CD4-positive, alpha-beta T cell treated with Interferon gamma for 1 hour (primary cell): ENCODE measurements around the gene BEST4.
"Not testable (repeated sequence)": the region's sequence is repeated elsewhere in the genome, so short reads cannot be mapped to it uniquely, and the experiment has no call there.

ENCODE experiments used
- DNase-seq: peaks from one replicate; pipeline ENCODE4 v3.0.0-alpha.2; 2020

The BEST4 gene

DNA sequence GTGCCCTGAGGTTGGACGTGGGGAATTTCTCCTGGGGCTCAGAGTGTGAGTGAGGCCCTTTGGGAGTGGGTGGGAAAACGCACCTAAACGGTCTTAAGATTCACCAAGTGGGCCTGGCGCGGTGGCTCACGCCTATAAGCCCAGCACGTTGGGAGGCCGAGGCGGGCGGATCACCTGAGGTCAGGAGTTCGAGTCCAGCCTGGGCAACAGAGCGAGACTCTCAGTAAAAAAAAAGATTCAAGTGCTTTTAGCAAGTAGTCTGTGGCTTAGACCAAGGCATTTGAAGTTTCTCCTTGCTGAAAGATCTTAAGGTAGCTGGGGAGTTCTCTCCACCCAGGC is 11.3 kb downstream of the BEST4 start:
- no peak for DNase-seq

DNA sequence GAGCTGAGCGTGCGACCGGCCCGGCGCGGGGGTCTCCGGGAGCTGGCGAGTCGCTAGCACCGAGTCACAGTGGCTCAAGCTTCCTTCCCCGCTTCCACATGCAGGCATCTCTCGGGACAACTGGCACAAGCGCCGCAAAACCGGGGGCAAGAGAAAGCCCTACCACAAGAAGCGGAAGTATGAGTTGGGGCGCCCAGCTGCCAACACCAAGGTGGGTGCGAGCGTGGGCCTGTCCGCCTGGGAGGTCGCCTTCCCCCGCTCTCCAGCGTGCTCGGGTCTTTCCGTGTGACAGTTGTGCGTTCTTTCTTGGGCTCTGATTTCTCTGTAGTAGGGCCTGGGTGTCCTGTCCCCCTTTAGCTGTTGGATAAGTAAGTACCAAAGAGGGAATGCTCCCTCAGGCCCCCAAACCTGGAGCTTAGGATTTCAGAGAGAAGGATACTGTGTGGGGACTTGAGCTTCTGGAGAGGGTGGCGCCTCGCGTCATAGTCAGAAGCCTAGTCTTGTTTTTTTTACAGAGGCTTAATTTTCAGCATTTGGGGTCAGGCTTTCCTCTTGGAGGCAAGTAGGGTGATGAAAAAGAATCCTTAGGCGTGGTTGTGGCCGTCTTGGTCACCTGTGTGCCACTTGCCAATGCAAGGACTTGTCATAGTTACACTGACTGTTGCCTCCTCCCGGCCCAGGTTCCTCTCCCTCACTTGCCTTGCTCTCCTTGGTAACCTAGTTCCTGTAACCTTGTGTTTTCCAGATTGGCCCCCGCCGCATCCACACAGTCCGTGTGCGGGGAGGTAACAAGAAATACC is 11.8 kb downstream of the BEST4 start:
- peak; percentile 48 for DNase-seq

DNA sequence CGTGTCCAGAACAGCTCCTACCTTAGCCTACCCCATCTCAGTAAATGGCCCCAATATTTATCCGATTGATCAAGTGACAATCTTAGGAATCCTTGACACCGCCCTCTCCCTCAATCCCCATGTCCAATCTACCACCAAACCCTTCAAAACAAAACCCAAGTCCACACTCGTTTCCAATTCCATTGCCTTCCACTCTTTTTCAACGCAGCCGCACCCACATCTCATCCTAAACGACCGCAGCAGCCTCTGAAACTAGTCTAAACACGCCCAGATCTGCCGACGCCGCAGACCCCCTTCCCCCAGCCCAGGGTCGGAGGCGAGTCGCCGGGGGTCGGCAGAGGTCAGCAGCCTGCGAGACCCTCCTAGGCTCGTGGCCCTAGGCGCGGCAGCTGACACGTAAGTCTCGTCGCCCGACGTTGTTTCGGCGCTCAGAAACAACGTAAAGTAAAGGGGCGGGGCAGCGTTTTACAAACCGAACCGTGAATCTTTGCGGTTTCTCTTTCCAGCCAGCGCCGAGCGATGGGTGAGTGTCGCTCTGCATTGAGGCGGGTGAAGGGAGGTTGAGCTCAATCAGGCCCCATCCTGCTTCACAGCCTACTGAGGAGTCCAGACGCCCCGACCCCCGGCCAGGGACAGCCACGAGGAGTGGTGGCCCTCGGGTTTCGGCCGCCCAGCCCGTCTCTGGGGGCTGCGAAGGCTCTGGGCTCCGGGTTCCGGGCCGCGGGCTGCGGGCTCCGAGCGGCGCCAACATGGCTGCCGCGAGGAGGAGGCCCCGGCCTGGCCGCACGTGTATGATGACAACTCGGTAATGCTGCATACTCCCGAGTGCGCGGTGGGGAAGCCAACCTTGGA is 12.7 kb downstream of the BEST4 start, which contains the start of gene RPS8:
RPS8 (plus strand) TSS at position 463 of the 852 bp plus-strand sequence; CDS start at position 520, 57 bp downstream.
- peak; percentile 87 for DNase-seq

DNA sequence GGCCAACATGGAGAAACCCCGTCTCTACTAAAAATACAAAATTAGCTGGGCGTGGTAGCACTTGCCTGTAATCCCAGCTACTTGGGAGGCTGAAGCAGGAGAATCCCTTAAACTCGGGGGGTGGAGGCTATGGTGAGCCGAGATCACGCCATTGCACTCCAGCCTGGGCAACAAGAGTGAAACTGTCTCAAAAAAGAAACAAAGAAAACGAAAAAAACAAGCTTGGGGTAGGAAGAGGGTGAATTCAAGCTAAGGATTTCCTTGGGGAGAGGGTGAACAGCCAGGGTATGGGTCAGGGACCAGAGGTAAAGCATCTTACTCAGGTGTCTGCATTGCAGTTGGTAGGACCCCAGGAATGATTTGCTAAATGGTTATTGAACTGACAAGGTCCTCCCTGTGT is 21.5 kb downstream of the BEST4 start:
- not testable (repeated sequence) for DNase-seq

DNA sequence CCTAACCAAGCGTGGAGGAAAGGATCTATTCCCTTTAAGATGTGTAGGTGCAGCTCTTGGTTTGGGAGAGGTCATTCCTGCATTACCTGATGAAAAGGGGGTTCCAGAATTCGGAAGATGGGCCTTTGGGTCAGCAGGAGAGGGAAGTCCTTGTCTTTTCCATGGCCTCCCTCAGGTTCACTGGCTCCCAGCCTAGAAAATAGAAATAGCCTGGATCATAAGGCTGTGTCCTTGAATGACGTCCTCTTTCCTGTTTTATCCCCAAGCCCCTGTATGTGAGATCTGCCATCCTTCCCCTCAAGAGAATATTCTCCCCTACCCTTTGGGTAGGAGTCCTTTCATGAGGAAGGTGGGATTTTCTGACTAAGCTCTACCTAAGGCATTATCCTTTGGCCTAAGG is 27.1 kb downstream of the BEST4 start:
- no peak for DNase-seq

DNA sequence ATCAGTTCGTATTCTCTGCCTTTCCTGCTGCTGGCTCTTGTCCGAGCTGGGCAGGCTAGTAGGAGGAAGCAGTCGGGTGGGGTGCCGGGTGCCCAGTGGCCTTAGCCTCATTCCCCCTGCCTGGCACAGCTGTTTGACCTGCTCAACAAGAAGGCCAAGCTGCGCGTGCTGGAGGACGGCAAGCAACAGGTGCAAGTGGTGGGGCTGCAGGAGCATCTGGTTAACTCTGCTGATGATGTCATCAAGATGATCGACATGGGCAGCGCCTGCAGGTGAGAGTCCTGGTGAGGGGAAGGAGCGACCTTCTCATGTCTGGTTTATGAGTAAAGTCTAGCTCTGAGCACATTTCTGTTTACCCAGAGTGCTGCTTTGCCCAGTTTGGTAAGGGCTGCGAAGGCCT is 28.9 kb downstream of the BEST4 start:
- DNase-seq = no peak

DNA sequence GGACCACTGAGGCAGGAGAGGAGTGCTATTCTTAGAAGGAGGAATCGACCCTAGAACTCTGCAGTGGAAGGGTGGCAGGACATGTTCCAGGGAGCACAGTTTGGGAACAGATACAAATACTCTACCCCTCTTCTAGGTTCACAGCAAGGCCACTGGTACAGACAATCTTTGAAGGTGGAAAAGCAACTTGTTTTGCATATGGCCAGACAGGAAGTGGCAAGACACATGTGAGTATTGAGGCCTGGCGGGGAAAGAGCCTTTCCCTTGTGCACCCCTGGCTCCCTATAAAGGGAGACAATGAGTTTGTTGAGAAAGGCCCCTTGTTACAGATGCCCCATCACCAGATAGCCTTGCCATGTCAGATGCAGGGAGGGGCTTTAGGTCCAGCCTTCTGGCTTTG is 30.6 kb downstream of the BEST4 start:
- no peak for DNase-seq

DNA sequence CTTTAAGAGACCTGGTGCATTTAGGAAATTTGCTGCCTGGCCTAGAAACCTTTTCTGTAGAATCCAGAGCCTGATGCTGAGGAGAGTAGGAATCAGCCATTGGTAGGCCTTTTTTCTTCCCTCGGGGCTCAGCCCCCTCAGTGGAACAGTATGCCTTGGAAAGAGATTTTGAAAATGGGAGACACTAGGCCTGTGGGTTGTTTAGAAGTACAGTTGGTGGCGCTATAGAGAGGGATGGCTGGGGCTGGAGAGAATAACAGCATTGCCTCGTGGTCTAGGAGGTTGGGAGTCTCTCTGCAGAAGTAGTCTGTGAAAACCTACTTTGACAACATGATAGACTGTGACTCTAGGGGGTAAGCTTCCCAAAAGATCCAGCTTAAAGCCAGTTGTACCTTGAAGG is 40.1 kb downstream of the BEST4 start:
- no peak for DNase-seq

DNA sequence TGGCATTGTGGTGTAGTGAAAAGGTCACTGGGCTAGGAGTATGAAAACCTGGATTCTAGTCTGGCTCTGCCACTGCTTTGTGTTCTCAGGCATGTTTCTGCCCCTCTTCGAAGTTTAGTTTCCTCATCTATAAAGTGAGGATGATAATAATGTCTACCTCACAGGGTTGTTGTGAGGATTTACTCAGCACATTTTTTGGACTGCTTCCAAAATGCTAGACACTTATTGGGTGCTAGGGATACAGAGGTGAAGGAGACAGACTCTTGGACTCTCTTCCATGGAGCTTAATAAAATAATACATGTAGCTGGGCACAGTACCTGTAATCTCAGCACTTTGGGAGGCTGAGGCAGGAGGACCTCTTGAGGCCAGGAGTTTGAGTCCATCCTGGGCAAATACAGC is 44.8 kb downstream of the BEST4 start:
- DNase-seq = no peak

DNA sequence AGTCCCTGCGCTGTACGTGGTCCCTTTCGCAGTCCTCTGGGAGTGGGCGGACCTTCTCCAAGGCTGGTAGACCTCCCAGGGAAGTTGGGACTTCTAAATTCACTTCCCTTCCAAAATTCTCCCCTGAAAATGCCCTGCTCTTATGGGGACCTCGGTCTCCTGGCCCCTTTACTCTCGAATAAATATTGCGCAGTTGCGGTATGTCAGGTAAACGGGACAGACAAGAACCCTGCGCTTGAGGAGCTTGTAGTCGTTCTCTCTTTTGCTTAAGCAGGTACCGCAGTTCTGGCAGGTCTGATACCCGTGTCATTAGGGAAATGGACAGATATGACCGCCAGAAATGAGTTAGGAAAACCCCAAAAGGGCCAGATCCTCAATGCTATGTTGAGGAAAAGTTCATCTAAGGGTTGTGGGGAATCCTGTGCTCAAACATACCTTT is 47.8 kb downstream of the BEST4 start:
- no peak for DNase-seq

DNA sequence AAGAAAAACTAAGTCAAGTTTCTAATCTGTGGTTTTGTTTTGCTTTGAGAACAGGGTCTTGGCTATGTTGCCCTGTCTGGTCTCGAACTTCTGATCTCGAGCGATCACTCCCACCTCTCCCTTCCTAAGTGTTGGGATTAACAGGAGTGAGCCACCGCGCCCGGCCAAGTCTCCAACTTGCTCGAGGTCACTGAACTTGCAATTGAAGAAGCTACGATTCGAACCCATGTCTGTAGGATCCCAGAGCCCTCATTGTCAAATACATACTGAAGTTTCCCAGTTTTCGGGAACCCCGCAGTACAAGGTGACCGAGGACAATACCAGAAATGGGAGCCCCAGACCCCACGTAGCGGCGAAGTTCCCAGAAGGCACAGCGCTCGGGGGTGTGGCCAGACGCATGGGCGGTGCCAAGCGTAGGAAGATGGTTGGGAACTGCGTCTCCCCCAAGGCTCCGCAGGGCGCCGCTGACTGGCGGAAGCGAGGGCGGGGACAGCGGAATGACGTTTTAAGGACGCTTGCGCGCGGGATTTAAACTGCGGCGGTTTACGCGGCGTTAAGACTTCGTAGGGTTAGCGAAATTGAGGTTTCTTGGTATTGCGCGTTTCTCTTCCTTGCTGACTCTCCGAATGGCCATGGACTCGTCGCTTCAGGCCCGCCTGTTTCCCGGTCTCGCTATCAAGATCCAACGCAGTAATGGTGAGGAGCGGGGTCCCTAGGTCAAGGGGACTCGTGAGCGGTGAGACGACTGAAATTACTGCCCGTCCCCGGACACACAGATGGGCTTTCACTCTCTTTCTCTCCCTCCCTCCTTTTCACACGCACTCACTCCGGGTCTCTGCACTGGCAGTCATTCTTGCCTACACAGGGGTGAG is 48.4 kb downstream of the BEST4 start, which contains the start of gene KIF2C:
KIF2C (plus strand) TSS at position 531 of the 872 bp plus-strand sequence; CDS start at position 627, 96 bp downstream.
- DNase-seq = peak; percentile 96

DNA sequence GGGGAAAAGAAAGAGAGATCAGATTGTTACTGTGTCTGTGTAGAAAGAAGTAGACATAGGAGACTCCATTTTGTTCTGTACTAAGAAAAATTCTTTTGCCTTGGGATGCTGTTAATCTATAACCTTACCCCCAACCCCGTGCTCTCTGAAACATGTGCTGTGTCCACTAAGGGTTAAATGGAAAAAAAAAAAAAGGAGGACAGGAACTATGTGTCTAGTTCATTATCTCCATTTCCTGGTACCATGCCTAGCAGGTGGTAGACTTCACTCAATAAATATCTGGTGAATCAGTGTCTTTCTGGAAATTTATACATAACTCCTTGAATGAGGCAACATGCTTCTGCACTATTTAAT is 49.0 kb downstream of the BEST4 start:
- DNase-seq = not testable (repeated sequence)

DNA sequence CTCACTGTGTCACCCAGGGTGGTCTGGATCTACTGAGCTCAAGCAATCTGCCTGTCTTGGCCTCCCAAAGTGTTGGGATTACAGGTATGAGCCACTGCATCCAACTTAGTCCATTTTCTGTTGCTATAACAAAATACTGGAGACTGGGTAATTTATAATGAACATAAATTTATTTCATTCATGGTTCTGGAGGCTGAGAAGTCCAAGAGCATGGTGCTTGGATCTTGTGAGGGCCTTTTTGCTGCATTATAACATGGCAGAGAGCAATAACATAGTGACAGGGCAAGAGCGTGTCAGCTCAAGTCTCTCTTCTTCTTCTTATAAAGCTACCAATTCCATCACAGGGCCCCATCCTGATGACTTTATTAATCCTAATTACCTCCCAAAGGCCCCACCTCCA is 52.0 kb downstream of the BEST4 start:
- DNase-seq = no peak

DNA sequence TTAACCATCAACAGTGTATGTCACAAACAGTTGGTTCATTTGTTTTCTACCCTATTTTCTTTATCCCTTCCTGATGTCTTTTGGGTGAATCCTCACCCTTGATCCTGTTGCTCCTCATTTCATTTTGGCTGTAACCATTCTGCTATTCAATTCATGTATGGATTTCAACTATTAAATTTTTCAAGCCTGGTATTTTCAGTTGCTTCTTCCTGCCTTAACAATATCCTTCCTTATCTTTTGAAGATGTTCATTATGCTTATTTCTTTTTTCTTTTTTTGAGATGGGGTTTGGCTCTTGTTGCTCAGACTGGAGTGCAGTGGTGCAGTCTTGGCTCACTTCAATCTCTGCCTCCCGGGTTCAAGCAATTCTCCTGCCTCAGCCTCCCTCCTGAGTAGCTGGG is 54.2 kb downstream of the BEST4 start:
- DNase-seq = no peak
